ENCODE data around the gene KIF16B. TPM values are rescaled to one million over a fixed set of nuclear protein-coding genes. Genes with fewer than 3 reads are reported as not detected.
A peak's percentile ranks its signal among the peaks of the same experiment; 100 is the strongest.

Gene KIF16B
- total and polyA plus RNA-seq, 2 of the 13 experiments (the other 11 are each of a cell fraction or from before 2014, with no cell fraction given) = 6.9 to 18.0 TPM

DNA sequence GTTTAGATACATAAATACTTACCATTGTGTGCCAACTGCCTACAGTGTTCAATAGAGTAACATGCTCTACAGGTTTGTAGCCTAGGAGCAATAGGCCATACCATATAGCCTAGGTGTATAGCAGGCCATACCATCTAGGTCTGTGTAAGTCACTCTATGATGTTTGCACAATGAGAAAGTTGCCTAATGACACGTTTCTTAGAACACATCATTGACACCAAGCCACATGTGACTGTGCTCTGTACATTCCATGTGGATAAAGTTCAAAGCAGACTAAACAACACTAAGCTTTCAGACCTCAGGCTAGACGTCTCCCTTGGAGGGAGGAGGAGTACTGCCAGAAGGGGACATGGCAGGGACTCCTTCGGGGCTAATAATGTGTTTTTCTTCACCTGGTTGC is 93.6 kb downstream of the KIF16B start (continued):
- TF ChIP-seq ZNF512B (CRISPR knock-in tag; IDR thresholded peaks at IDR 0.05; ENCODE audit: borderline replicate concordance) = no peak
- TF ChIP-seq, protein P1, sequence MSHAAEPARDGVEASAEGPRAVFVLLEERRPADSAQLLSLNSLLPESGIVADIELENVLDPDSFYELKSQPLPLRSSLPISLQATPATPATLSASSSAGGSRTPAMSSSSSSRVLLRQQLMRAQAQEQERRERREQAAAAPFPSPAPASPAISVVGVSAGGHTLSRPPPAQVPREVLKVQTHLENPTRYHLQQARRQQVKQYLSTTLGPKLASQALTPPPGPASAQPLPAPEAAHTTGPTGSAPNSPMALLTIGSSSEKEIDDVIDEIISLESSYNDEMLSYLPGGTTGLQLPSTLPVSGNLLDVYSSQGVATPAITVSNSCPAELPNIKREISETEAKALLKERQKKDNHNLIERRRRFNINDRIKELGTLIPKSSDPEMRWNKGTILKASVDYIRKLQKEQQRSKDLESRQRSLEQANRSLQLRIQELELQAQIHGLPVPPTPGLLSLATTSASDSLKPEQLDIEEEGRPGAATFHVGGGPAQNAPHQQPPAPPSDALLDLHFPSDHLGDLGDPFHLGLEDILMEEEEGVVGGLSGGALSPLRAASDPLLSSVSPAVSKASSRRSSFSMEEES (CRISPR knock-in tag; IDR thresholded peaks at IDR 0.05) = peak; percentile 35; the same call in 1 of the 2 replicates
- TF ChIP-seq THAP8 (CRISPR knock-in tag; IDR thresholded peaks at IDR 0.05; ENCODE audit: borderline replicate concordance) = no peak
- TF ChIP-seq, protein P2, sequence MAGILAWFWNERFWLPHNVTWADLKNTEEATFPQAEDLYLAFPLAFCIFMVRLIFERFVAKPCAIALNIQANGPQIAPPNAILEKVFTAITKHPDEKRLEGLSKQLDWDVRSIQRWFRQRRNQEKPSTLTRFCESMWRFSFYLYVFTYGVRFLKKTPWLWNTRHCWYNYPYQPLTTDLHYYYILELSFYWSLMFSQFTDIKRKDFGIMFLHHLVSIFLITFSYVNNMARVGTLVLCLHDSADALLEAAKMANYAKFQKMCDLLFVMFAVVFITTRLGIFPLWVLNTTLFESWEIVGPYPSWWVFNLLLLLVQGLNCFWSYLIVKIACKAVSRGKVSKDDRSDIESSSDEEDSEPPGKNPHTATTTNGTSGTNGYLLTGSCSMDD (CRISPR knock-in tag; IDR thresholded peaks at IDR 0.05) = no peak
- TF ChIP-seq MAFF (IDR thresholded peaks at IDR 0.05; ENCODE audit: low read depth, low read length) = no peak
- TF ChIP-seq TP53 (CRISPR knock-in tag; conservative IDR thresholded peaks at IDR 0.05) = no peak
- TF ChIP-seq HMG20B (CRISPR knock-in tag; conservative IDR thresholded peaks at IDR 0.05) = no peak
- TF ChIP-seq, protein P3, sequence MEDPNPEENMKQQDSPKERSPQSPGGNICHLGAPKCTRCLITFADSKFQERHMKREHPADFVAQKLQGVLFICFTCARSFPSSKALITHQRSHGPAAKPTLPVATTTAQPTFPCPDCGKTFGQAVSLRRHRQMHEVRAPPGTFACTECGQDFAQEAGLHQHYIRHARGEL (CRISPR knock-in tag; IDR thresholded peaks at IDR 0.05) = no peak
- no peak for TF ChIP-seq FOXM1 (CRISPR knock-in tag; IDR thresholded peaks at IDR 0.05)
- TF ChIP-seq TEAD3 (CRISPR knock-in tag; optimal IDR thresholded peaks at IDR 0.05; ENCODE audit: borderline replicate concordance) = peak; percentile 52
- TF ChIP-seq AGO2 (optimal IDR thresholded peaks at IDR 0.05; ENCODE audit: low read depth, low read length) = no peak
- no peak for TF ChIP-seq ZNF264 (CRISPR knock-in tag; IDR thresholded peaks at IDR 0.05)
- no peak for TF ChIP-seq ZNF839 (CRISPR knock-in tag; IDR thresholded peaks at IDR 0.05; ENCODE audit: borderline replicate concordance)
- no peak for TF ChIP-seq HMG20A (CRISPR knock-in tag; IDR thresholded peaks at IDR 0.05; ENCODE audit: borderline replicate concordance)
- no peak for TF ChIP-seq ZNF674 (CRISPR knock-in tag; IDR thresholded peaks at IDR 0.05; ENCODE audit: low read depth)
- TF ChIP-seq POGK (CRISPR knock-in tag; conservative IDR thresholded peaks at IDR 0.05) = no peak
- TF ChIP-seq, protein P4, sequence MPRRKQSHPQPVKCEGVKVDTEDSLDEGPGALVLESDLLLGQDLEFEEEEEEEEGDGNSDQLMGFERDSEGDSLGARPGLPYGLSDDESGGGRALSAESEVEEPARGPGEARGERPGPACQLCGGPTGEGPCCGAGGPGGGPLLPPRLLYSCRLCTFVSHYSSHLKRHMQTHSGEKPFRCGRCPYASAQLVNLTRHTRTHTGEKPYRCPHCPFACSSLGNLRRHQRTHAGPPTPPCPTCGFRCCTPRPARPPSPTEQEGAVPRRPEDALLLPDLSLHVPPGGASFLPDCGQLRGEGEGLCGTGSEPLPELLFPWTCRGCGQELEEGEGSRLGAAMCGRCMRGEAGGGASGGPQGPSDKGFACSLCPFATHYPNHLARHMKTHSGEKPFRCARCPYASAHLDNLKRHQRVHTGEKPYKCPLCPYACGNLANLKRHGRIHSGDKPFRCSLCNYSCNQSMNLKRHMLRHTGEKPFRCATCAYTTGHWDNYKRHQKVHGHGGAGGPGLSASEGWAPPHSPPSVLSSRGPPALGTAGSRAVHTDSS (CRISPR knock-in tag; conservative IDR thresholded peaks at IDR 0.05) = no peak
- no peak for TF ChIP-seq ZNF691 (CRISPR knock-in tag; IDR thresholded peaks at IDR 0.05; ENCODE audit: borderline replicate concordance, low read depth)
- TF ChIP-seq ZNF605 (CRISPR knock-in tag; IDR thresholded peaks at IDR 0.05) = no peak
- no peak for TF ChIP-seq FOSL2 (CRISPR knock-in tag; IDR thresholded peaks at IDR 0.05)
